Stimulated activated CD4-positive, alpha-beta T cell treated with anti-CD3 and anti-CD28 coated beads, Interleukin-1b, Interleukin-23, amount 100 ng/mL, for 48 hours (primary cell): ENCODE data around the gene SCO1.
"Not testable (repeated sequence)": the region's sequence is repeated elsewhere in the genome, so short reads cannot be mapped to it uniquely, and the experiment has no call there.

Source experiments
- DNase-seq: peaks from one replicate; pipeline ENCODE4 v3.0.0-alpha.2; 2020

The SCO1 gene

GRCh38 chr17:10697092-10698081 lies at the start of gene SCO1, which contains the start of gene ADPRM:
SCO1 (minus strand) TSS chr17:10697533; CDS start chr17:10697507, 26 bp downstream.
ADPRM (plus strand) TSS chr17:10697594; CDS start chr17:10704927, 7,333 bp downstream.
- DNase-seq, result peak; percentile 91

DNA sequence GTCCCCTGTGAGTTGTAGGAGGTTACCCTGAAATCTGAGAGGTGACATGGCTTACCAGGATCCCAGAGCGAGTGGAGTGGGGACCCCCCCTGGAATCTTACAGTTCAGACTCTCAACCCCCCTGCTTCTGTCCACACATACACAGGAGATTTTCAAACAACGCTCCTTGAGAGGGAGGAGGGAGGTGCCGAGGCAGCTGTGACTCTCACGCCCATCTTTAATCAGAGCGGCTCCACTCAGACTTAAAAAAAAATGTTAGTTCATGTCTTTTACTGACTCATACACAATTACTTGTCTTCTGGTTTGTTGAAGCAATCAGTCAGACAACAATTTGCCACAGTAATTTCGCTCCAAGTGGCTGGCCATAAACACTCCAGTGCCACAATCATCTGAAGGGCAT lies 47.9 kb upstream of the SCO1 start:
- DNase-seq, result no peak

DNA sequence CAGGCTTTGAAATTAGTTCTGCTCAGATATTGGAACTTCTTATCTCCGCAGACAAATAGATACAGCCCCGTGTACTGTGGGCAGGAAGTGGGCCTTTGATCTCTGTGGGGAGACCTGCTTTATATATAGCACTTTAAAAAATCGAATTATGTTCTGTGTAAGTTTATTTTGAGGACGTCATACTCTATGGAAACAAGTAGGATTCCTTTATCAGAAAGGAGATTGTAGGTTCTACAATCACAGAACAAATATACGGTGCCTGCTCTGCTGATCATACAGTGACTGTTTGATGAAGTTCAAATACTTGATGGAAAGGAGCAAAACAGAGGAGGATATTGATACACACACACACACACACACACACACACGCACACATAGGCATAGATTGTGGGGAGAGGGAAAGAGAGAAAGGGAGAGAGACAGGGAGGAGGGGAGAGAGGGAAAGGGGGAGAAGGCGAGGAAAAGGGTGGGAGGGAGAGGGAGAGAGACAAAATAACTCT lies 47.2 kb upstream of the SCO1 start:
- no peak for DNase-seq

GRCh38 chr17:10743316-10744009 lies 46.1 kb upstream of the SCO1 start:
- no peak for DNase-seq

DNA sequence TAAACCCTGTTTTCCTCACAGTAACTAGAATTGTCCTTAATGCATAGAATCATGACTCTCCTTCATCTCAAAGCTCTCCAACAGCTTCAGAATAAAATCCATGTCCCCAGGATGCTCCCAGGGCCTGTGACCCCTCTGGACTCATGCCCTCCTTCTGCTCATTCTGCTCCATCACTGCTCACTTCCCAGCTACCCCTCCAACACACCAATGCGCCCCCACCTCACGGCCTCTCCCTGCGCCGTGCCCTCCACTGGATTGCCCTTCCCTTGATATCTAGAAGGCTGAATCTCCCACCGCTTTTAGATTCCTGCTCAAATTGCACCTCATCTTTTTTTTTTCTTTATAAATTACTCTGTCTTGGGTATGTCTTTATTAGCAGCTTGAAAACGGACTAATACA lies 45.1 kb upstream of the SCO1 start:
- no peak for DNase-seq

DNA sequence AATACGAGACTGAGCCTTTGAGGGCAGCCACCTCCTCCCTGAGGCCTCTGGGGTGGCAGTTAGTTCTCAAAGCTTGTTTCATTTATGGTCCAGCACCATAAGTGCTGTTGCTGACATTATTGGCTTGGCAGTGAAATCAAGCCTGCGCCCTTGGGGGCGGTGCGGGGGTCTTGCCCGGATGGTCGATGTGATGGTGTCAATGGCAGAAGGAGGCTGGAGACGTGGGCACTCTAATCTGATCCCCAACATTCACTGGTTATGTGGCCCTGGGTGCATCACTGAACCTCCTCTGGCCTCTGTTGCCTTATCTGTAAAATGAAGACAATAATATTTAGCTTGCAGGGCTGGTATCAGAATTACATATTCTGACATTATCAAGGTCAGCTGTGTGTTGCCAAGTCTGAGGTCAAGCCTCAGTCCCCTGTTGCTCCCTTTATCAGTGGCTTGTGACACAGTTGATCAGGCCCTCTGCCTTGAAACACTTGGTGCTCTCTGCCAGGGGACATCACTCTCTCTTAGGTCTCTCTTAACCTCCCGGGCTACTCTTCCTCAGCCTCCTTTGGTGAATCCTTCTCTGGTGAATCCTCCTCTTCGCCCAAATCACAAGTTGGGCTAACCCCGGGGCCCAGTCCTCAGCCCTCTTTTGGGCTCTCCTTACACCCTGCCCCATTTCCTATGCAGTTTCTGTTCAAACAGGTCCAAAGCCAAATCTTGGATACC lies 44.2 kb upstream of the SCO1 start:
- DNase-seq, result no peak

GRCh38 chr17:10739386-10739785 lies 42.1 kb upstream of the SCO1 start:
- no peak for DNase-seq

DNA sequence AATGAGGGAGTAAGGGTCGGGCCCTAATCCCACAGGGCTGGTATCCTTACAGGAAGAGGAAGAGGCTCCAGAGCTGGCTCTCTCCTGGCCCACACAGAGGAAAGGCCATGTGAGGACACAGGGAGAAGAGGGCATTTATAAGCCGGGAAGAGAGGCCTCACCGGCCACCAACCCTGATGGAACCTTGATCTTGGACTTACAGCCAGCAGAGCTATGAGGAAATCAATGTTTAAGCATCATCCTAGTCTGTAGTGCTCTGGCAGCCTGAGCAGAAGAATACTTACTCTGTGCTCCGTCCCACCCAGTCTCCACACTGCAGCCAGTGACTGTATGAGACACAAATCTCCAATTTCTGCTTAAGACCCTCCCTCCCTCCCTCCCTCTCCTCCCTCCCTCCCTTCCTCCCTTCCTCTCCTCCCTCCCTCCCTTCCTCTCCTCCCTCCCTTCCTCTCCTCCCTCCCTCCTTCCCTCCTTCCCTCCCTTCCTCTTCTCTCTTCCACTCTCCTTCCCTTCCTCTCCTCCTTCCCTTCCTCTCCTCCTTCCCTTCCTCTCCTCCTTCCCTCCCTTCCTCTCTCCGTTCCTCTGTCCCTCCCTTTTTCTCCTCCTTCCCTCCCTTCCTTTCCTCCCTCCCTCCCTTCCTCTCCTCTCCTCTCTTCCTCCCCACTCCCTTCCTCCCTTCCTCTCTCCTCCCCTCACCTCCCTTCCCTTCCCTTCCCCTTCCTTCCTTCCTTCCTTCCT lies 41.4 kb upstream of the SCO1 start:
- no peak for DNase-seq

DNA sequence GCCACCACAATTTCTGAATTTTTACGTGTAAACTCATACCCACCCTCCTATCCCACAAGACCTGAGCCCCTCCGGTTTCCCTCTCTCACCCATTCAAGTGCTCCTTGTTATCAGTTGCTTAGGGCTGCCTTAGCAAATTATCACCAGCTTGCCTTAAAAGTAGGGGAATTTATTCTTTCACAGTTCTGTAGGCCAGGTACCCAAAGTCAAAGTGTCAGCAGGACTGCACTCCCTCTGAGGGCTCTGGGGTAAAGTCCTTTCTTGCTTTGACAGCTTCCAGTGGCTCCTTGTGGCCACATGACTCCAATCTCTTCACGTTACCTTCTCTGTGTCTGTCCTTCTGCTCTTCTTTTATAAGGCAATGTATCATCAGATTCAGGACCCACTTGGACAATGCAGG lies 40.4 kb upstream of the SCO1 start:
- no peak for DNase-seq

- peak; percentile 10 for DNase-seq
Measured at GRCh38 chr17:10737168-10737622, 39.9 kb upstream of the SCO1 start.

GRCh38 chr17:10735821-10736220 lies 38.5 kb upstream of the SCO1 start:
- no peak for DNase-seq

DNA sequence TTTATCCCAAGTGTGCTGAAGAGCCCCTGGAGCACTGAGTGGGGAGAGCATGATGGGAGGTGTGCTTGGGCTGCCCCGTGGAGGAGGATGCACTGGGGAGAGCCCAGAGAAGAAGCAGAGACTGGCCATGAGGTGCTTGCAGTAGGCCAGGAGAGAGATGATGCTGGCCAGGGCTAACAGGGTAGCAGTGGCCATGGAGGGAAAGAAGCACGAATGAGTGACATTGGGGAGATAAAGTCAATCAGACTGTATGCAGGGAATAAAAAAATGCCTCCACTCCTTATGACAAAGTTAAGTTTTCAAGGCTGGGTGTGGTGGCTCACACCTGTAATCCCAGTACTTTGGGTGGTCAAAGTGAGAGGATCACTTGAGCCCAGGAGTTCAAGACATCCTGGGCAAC lies 37.9 kb upstream of the SCO1 start:
- DNase-seq, result no peak

DNA sequence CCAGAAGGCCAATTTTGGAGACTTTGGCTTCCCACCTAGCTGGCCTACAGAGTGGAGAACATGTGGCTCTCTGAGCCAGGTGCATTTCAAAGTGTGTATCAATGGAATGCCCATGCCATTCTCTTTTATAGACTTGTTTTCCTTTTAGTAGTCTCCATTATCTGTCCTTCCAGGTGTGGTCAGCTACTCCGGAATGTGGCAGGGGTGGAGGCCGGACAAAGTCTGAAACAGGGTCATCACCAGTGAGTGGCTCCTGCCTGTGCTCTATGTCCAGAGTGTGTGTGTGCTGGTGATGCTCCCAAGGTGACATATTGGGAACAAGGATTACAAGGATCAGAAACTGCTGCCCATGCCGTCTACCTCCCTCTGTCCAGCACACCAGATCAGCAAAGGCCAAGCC lies 36.3 kb upstream of the SCO1 start:
- no peak for DNase-seq

GRCh38 chr17:10732121-10732520 lies 34.8 kb upstream of the SCO1 start:
- DNase-seq, result not testable (repeated sequence)

DNA sequence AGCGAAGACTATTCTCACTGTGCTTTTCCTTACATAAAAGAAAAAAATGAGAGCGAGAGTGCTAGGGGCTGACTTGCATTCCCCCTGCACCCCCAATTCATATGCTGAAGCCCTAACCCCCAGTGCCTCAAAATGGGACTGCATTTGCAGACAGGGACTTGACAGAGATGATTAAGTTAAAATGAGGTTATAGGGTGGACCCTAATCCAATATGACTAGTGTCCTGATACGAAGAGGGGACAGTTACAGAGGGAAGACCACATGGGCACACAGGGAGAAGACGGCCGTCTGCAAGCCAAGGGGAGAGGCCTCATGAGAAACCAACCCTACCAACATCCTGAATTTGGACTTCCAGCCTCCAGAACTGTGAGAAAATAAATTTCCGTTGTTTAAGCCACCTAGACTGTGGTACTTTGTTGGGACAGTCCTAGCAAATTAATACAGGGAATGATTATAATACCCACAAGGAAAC lies 34.1 kb upstream of the SCO1 start:
- no peak for DNase-seq

GRCh38 chr17:10730247-10730646 lies 32.9 kb upstream of the SCO1 start:
- not testable (repeated sequence) for DNase-seq

- DNase-seq, result peak; percentile 27
Measured at GRCh38 chr17:10729334-10730193, 32.2 kb upstream of the SCO1 start, which contains the start of gene TMEM220. TMEM220 (minus strand) TSS chr17:10730023; CDS start chr17:10729851, 172 bp downstream.

- DNase-seq, result no peak
Measured at GRCh38 chr17:10728331-10728892, 31.1 kb upstream of the SCO1 start.

GRCh38 chr17:10727192-10727591 lies 29.9 kb upstream of the SCO1 start:
- DNase-seq, result peak; percentile 21

GRCh38 chr17:10726196-10726595 lies 28.9 kb upstream of the SCO1 start:
- DNase-seq, result no peak

DNA sequence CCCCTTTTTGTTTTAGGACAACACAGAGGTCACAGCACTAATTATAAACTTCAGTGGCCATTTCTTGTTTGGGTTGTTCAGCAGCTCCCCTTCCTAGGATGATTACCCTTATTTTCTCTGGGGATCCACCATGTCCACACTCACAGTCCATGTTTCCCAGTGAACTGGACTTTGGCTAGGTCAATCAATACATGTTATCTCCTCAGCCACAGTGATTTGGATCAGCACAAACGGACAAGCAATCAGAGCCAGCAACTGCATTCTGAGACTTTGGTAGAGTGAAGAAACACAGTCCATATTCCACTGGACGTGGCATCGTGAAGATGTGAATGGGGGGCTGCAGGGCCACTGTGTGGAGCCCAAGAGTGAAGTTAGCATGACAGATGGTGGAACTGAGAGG lies 27.9 kb upstream of the SCO1 start:
- DNase-seq, result no peak
